Endothelial cell of umbilical vein (primary cell): ENCODE measurements around the gene SLC6A6. TPM values are rescaled to one million over a fixed set of nuclear protein-coding genes. Genes with fewer than 3 reads are reported as not detected.

Experiments
- BruUV-seq: library from RNA; stranded (reverse); fragments of 400-500 nt; replicated peaks from 2 replicates; lab custom pipeline; 2021; lab: Mats Ljungman, UMichigan
- CTCF ChIA-PET: fragments of 300-600, 350-600 bp; sonication (Branson Sonifier 250); formaldehyde crosslinking; loops from one replicate; lab custom pipeline; 2021; ENCODE audit warnings: antibody characterized with exemption, inconsistent platforms; lab: Charles Lee
- POLR2A ChIA-PET: fragments of 300-600, 350-600 bp; sonication (Branson Sonifier 250); formaldehyde crosslinking; loops from one replicate; lab custom pipeline; 2021; ENCODE audit warnings: antibody characterized with exemption, inconsistent platforms; lab: Charles Lee
- DNase-seq: peaks from one replicate; pipeline ENCODE4 v3.0.0-alpha.2; 2011; ENCODE audit warnings: low read depth, low spot score
- FAIRE-seq: peaks from 2 replicates; lab custom pipeline; 2011; peaks lifted over from hg19 to GRCh38; lab: Jason Lieb, UNC
- H2AFZ ChIP-seq: 2 replicates; pipeline ENCODE4 v1.6.0; 2012; ENCODE audit warnings: low read depth, low read length, control low read depth, inconsistent platforms
- H3K27ac ChIP-seq: 2 replicates; pipeline ENCODE4 v1.5.1; 2011; ENCODE audit warnings: low read depth, mild to moderate bottlenecking, control low read depth, low read length, moderate library complexity; ENCODE audit not compliant: insufficient read depth
- H3K27me3 ChIP-seq, 2 experiments: 2 replicates each; pipeline versions ENCODE4 v1.6.0 to v1.6.1; 2011; ENCODE audit warnings: low read length in 2 of 2, mixed read lengths in 1 of 2; ENCODE audit not compliant: control insufficient read depth in 2 of 2, insufficient read depth in 2 of 2
- H3K36me3 ChIP-seq, 2 experiments: 2 replicates in 1 of 2; 3 replicates in 1 of 2; pipeline ENCODE4 v1.5.1; 2011; ENCODE audit warnings: low read length in 2 of 2, mild to moderate bottlenecking in 1 of 2, moderate library complexity in 1 of 2; ENCODE audit not compliant: control insufficient read depth in 2 of 2, insufficient read depth in 2 of 2; ENCODE audit errors: extremely low read depth in 1 of 2
- H3K4me1 ChIP-seq: 3 replicates; pipeline ENCODE4 v1.5.1; 2011; ENCODE audit warnings: mild to moderate bottlenecking, low read length; ENCODE audit not compliant: control insufficient read depth, insufficient read depth; ENCODE audit errors: extremely low read depth
- H3K4me2 ChIP-seq: 2 replicates; pipeline ENCODE4 v1.6.1; 2011; ENCODE audit warnings: low read length, control low read depth, mixed read lengths; ENCODE audit not compliant: insufficient read depth
- H3K4me3 ChIP-seq, 3 experiments: fragments of 200-600 bp in 1 of 3; sonication (generic), shearing (Covaris generic) in 1 of 3; replicated peaks in 1 of 3; 2 replicates each; pipeline ENCODE4 v1.5.1; 2011 to 2016; ENCODE audit warnings: control low read depth in 3 of 3, low read length in 3 of 3, mild to moderate bottlenecking in 2 of 3, inconsistent platforms in 1 of 3, low read depth in 1 of 3, moderate library complexity in 1 of 3; ENCODE audit not compliant: insufficient read depth in 1 of 3
- H3K79me2 ChIP-seq: 2 replicates; pipeline ENCODE4 v1.6.0; 2012; ENCODE audit warnings: low read length, inconsistent platforms; ENCODE audit not compliant: control insufficient read depth, insufficient read depth
- H3K9ac ChIP-seq: replicated peaks from 2 replicates; pipeline ENCODE3; 2011; ENCODE audit warnings: low read length, control low read depth; ENCODE audit not compliant: insufficient read depth; ENCODE audit errors: extremely low read depth
- H3K9me1 ChIP-seq: replicated peaks from 3 replicates; pipeline ENCODE4 v1.6.0; 2011; ENCODE audit warnings: mild to moderate bottlenecking, low read length; ENCODE audit not compliant: control insufficient read depth, insufficient read depth; ENCODE audit errors: extremely low read depth
- H3K9me3 ChIP-seq: replicated peaks from 2 replicates; pipeline ENCODE4 v1.5.1; 2012; ENCODE audit warnings: low read length, inconsistent platforms; ENCODE audit not compliant: control insufficient read depth, insufficient read depth
- H4K20me1 ChIP-seq: replicated peaks from 2 replicates; pipeline ENCODE3; 2011; ENCODE audit warnings: mild to moderate bottlenecking, low read length; ENCODE audit not compliant: control insufficient read depth, insufficient read depth; ENCODE audit errors: extremely low read depth
- EZH2 ChIP-seq: IDR thresholded peaks from 2 replicates; pipeline ENCODE4 v1.6.1; 2012; ENCODE audit warnings: borderline replicate concordance, low read depth, mild to moderate bottlenecking, moderate library complexity, low read length, inconsistent platforms; ENCODE audit not compliant: severe bottlenecking
- FOS ChIP-seq: IDR thresholded peaks from 2 replicates; pipeline ENCODE4 v1.6.1; 2011; ENCODE audit warnings: mild to moderate bottlenecking, low read length, moderate library complexity, borderline replicate concordance; ENCODE audit not compliant: insufficient read depth
- GATA2 ChIP-seq: IDR thresholded peaks from 2 replicates; pipeline ENCODE4 v1.7.0; 2011; ENCODE audit warnings: low read depth, mild to moderate bottlenecking, moderate library complexity, mixed read lengths, low read length; ENCODE audit not compliant: insufficient read length, insufficient read depth
- JUN ChIP-seq: IDR thresholded peaks from 2 replicates; pipeline ENCODE4 v1.6.1; 2011; ENCODE audit warnings: borderline replicate concordance, low read depth; ENCODE audit not compliant: insufficient read length, insufficient read depth
- POLR2A ChIP-seq: IDR thresholded peaks from 2 replicates; pipeline ENCODE4 v1.6.1; 2012; ENCODE audit warnings: low read depth, mild to moderate bottlenecking, control low read depth, low read length
- dilution Hi-C: fragments of 300-500 bp; cut with MboI; formaldehyde crosslinking; loops from one replicate; pipeline ENCODE4 v1.15.0; 2019; ENCODE audit warnings: low sequenced_read_pairs; ENCODE audit not compliant: extremely low pct_ligation_motif_present
- intact Hi-C: fragments of 100-400 bp; cut with micrococcal nuclease; formaldehyde crosslinking; loops from one replicate; pipeline ENCODE4 v1.10.0; 2022
- polyA plus RNA-seq, 4 experiments: library from polyadenylated mRNA; depleted of rRNA in 3 of 4; stranded (reverse) in 3 of 4; unstranded in 1 of 4; fragments of >200 nt; gene quantifications; 2 replicates each; pipeline versions ENCODE4 v1.2.1 to v1.2.3, GENCODE V29; 2011 to 2012; ENCODE audit warnings: missing spikeins in 1 of 4
- total RNA-seq: library from RNA; stranded (reverse); gene quantifications from 2 replicates; pipeline ENCODE4 v1.2.3, GENCODE V29; 2021
- TF ChIP-seq, protein P1 (sequence below), 2 donors: IDR thresholded peaks; 1 replicate in 1 of 2; 2 replicates in 1 of 2; pipeline ENCODE4 v1.5.1; 2011; ENCODE audit warnings: low read length in 2 of 2, mild to moderate bottlenecking in 2 of 2, moderate library complexity in 2 of 2, control low read depth in 1 of 2, inconsistent platforms in 1 of 2, low read depth in 1 of 2; ENCODE audit not compliant: insufficient read depth in 1 of 2; ENCODE audit errors: extremely low read depth in 1 of 2
- TF ChIP-seq, protein P2 (sequence below): IDR thresholded peaks from 2 replicates; pipeline ENCODE4 v1.6.1; 2011; ENCODE audit not compliant: insufficient read depth, insufficient read length

The SLC6A6 gene
- total and polyA plus RNA-seq, 2 donors (not counting 3 experiments of a cell fraction or from before 2014, with no cell fraction given): 25.7 to 38.0 TPM

DNA sequence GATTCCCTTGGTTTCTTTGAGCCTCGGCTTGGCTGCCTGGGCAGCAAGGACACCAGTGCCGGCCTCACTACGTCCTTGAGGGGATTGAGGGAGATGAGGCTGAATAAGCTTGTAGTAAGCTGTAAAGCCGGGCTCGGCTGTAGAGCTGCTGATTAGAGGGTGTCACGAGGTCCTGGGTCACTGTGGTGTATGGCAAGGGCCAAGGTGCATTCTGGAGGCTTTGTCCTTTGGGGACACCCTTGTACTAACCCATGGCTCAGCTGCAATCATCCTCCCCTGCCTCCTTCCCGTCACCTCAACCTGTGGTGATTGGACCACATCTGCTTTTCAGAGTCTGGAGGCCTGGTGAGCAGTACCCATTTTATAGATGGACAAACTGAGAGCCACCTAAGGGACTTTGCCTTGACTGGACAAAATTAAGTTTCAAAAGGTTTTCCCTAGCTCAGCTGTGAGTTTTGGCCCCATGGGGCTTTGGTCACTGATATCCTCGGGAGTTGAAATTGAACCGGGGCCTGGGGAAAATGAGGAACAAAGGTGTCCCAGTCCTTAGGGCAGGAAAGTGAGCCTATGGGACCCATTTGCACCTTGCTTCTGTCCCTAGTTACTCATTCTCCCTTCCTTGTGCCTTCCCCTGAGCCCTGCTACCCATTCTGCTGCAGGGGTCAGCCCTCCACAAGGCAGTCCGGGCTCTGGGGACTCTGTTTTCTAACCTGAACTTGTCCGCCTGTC, 2.4 kb downstream of the SLC6A6 start:
- no peaks in the 10 kb centered on the region for H3K27me3 ChIP-seq
- no peak for DNase-seq
- intact Hi-C loops: loop anchor here (5.0 to 10.0 kb wide), 3 partner anchors 202 to 510 kb away; no protein-coding TSS in a partner anchor
- H2AFZ ChIP-seq: no peak overlapping the region
- no peak for FAIRE-seq
- ChIA-PET CTCF (interaction anchor here (1.1 to 1.7 kb wide), 4 partner anchors 16 to 57 kb away, joined by 3 to 6 read pairs (median 6); no protein-coding TSS in a partner anchor), POLR2A (interaction anchor here (1.0 kb wide), 1 partner anchor 34 kb away, joined by 3 read pairs; no protein-coding TSS in a partner anchor)
- H3K4me1 ChIP-seq: peaks cover 12% of the 10 kb centered on the region
- no peak overlapping the region for H3K4me3 ChIP-seq
- no peaks in the 10 kb centered on the region for H3K9me3 ChIP-seq
- BruUV-seq: TSS peak; percentile 4
- no peaks in the 10 kb centered on the region for H3K36me3 ChIP-seq
- dilution Hi-C loops: no loop called here
- H4K20me1 ChIP-seq: no peaks in the 10 kb centered on the region
- H3K9ac ChIP-seq: no peak overlapping the region
- H3K79me2 ChIP-seq: peaks cover 49% of the 10 kb centered on the region
- peak overlapping the region; percentile 4 for H3K4me2 ChIP-seq
- H3K27ac ChIP-seq: no peak overlapping the region
- no peaks in the 10 kb centered on the region for H3K9me1 ChIP-seq
- no peak for TF ChIP-seq POLR2A

DNA sequence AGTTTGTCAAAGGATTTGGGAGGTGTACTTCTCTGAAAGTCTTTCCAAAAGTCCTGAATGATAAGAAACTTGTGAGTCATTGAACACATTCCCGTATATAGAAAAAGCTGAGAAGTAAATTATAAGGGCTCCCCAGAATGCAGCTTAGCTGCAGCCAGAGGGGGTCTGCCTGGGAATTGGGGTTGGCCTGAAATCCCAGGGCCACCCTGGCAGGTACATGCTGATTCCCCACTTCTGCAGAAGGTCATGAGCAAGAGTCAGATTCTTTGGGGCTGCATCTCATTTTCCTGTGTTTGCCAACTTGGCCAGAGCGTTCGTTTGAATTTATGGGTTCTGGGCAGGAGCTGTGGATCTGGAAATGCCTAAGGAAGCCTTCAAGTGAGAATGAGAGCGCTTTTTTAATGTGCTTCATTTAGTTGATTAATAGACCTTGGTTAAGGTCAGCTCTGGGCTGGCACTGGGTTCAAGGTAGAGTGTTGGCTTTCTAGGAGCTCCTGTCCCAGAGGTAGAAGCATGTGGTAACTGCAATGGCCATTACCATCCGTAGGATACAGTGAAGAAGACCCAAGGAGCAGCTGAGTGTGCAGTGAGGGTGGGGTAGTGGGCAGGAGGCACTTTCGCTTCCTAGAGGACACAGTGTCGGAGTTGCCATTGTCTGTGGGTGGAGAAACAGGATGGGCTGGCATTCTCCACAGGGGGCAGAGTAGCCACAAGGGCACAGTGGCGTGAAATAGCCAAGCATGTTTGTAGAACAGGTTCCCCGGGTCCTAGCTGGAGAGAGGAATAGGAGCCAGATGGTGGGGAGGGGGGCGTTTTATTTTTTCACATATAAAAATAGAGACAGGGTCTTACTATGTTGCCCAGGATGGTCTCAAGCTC, 3.2 kb downstream of the SLC6A6 start:
- H3K9me3 ChIP-seq: no peaks in the 10 kb centered on the region
- no peak overlapping the region for H3K9ac ChIP-seq
- H3K4me1 ChIP-seq: peaks cover 19% of the 10 kb centered on the region
- H3K4me2 ChIP-seq: no peak overlapping the region
- H3K36me3 ChIP-seq: no peaks in the 10 kb centered on the region
- TF ChIP-seq JUN: no peak
- no peak for TF ChIP-seq EZH2
- TF ChIP-seq, protein P1, sequence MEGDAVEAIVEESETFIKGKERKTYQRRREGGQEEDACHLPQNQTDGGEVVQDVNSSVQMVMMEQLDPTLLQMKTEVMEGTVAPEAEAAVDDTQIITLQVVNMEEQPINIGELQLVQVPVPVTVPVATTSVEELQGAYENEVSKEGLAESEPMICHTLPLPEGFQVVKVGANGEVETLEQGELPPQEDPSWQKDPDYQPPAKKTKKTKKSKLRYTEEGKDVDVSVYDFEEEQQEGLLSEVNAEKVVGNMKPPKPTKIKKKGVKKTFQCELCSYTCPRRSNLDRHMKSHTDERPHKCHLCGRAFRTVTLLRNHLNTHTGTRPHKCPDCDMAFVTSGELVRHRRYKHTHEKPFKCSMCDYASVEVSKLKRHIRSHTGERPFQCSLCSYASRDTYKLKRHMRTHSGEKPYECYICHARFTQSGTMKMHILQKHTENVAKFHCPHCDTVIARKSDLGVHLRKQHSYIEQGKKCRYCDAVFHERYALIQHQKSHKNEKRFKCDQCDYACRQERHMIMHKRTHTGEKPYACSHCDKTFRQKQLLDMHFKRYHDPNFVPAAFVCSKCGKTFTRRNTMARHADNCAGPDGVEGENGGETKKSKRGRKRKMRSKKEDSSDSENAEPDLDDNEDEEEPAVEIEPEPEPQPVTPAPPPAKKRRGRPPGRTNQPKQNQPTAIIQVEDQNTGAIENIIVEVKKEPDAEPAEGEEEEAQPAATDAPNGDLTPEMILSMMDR (IDR thresholded peaks at IDR 0.05; ENCODE audit: extremely low read depth in 1 of 2, insufficient read depth in 1 of 2, low read depth in 1 of 2, low read length in 2 of 2): no peak
- TF ChIP-seq FOS: no peak
- TF ChIP-seq, protein P2, sequence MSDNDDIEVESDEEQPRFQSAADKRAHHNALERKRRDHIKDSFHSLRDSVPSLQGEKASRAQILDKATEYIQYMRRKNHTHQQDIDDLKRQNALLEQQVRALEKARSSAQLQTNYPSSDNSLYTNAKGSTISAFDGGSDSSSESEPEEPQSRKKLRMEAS: no peak
- no peak for TF ChIP-seq GATA2
- DNase-seq (no peak), FAIRE-seq (no peak)
- H3K79me2 ChIP-seq: peaks cover 49% of the 10 kb centered on the region
- no TSS peak for BruUV-seq
- H3K9me1 ChIP-seq: no peaks in the 10 kb centered on the region
- H3K4me3 ChIP-seq: no peak overlapping the region
- CTCF ChIA-PET: interaction anchor here (0.9 to 1.7 kb wide), 6 partner anchors 15 to 62 kb away, joined by 3 to 6 read pairs (median 4); no protein-coding TSS in a partner anchor
- no peaks in the 10 kb centered on the region for H3K27me3 ChIP-seq
- no peak overlapping the region for H2AFZ ChIP-seq
- POLR2A ChIA-PET: interaction anchor here (1.0 kb wide), 1 partner anchor 33 kb away, joined by 3 read pairs; no protein-coding TSS in a partner anchor
- no peak overlapping the region for H3K27ac ChIP-seq
- dilution Hi-C loops (no loop called here), intact Hi-C loops (loop anchor here (10.0 kb wide), 2 partner anchors 261 to 511 kb away; no protein-coding TSS in a partner anchor)
- no peaks in the 10 kb centered on the region for H4K20me1 ChIP-seq
